ENCODE results near the gene CSTF2T. TPM values are rescaled to one million over a fixed set of nuclear protein-coding genes. Genes with fewer than 3 reads are reported as not detected.
A peak's percentile ranks its signal among the peaks of the same experiment; 100 is the strongest.

The CSTF2T gene, protein sequence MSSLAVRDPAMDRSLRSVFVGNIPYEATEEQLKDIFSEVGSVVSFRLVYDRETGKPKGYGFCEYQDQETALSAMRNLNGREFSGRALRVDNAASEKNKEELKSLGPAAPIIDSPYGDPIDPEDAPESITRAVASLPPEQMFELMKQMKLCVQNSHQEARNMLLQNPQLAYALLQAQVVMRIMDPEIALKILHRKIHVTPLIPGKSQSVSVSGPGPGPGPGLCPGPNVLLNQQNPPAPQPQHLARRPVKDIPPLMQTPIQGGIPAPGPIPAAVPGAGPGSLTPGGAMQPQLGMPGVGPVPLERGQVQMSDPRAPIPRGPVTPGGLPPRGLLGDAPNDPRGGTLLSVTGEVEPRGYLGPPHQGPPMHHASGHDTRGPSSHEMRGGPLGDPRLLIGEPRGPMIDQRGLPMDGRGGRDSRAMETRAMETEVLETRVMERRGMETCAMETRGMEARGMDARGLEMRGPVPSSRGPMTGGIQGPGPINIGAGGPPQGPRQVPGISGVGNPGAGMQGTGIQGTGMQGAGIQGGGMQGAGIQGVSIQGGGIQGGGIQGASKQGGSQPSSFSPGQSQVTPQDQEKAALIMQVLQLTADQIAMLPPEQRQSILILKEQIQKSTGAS
- 26.7 and 28.7 TPM in 2 replicates for total RNA-seq
- long read RNA-seq, full-length matches to known transcripts: 220 of 222 reads
- long read RNA-seq, partial matches to known transcripts: 0 of 222 reads
- long read RNA-seq, other reads (novel, unspliced or antisense): 2 of 222 reads

- H3K27me3 Mint-ChIP-seq: no peaks in the 10 kb centered on the region
- peaks cover 4% of the 10 kb centered on the region for H3K36me3 Mint-ChIP-seq (ENCODE audit: insufficient read depth)
- H3K27ac Mint-ChIP-seq: peak within 1 kb of the TSS; percentile 100
- no peaks in the 10 kb centered on the region for H3K9me3 Mint-ChIP-seq (ENCODE audit: low read depth)
- no peak for TF ChIP-seq CTCF (IDR thresholded peaks at IDR 0.05; ENCODE audit: unreplicated experiment)
- H3K4me1 Mint-ChIP-seq (ENCODE audit: low read depth): peaks cover 31% of the 10 kb centered on the region
- peak; percentile 67 for DNase-seq (ENCODE audit: low spot score, unreplicated experiment)
- H3K4me3 Mint-ChIP-seq (ENCODE audit: low read depth): peak within 1 kb of the TSS; percentile 98
These were observed at the start of gene CSTF2T for GRCh38 chr10:51699475-51700227. CSTF2T (minus strand) TSS chr10:51699595; CDS start chr10:51699549, 46 bp downstream.

DNA sequence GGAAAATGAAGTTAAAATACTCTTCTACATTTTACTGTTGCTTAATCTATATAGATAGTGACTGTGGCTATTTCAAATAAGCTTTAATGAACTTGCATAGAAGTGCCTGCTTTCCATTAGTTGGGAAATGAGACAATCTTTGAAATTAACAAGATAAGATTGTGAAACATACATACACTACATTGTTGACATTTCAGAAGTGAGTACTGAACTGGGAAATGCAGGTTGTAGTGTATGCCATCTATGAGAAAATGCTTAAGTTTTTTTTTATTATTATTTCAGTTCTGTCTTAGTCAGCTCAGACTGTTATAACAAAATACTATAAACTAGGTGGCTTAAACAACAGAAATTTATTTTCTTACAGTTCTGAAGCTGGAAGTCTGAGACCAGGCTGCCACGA, 49.6 kb upstream of the CSTF2T start:
- no peaks in the 10 kb centered on the region for H3K9me3 Mint-ChIP-seq (ENCODE audit: low read depth)
- no peaks in the 10 kb centered on the region for H3K36me3 Mint-ChIP-seq (ENCODE audit: insufficient read depth)
- no peak overlapping the region for H3K27ac Mint-ChIP-seq
- no peak for DNase-seq (ENCODE audit: low spot score, unreplicated experiment)
- H3K4me3 Mint-ChIP-seq (ENCODE audit: low read depth): no peak overlapping the region
- no peak for TF ChIP-seq CTCF (IDR thresholded peaks at IDR 0.05; ENCODE audit: unreplicated experiment)
- peaks cover 2% of the 10 kb centered on the region for H3K4me1 Mint-ChIP-seq (ENCODE audit: low read depth)
- no peaks in the 10 kb centered on the region for H3K27me3 Mint-ChIP-seq

GRCh38 chr10:51747216-51747615, 47.8 kb upstream of the CSTF2T start:
- Mint-ChIP-seq H3K36me3 (ENCODE audit: insufficient read depth) (no peaks in the 10 kb centered on the region), H3K4me3 (ENCODE audit: low read depth) (no peak overlapping the region), H3K27ac (no peak overlapping the region), H3K4me1 (ENCODE audit: low read depth) (no peaks in the 10 kb centered on the region), H3K9me3 (ENCODE audit: low read depth) (no peaks in the 10 kb centered on the region), H3K27me3 (no peaks in the 10 kb centered on the region)
- no peak for DNase-seq (ENCODE audit: low spot score, unreplicated experiment)
- TF ChIP-seq CTCF (IDR thresholded peaks at IDR 0.05; ENCODE audit: unreplicated experiment): no peak

DNA sequence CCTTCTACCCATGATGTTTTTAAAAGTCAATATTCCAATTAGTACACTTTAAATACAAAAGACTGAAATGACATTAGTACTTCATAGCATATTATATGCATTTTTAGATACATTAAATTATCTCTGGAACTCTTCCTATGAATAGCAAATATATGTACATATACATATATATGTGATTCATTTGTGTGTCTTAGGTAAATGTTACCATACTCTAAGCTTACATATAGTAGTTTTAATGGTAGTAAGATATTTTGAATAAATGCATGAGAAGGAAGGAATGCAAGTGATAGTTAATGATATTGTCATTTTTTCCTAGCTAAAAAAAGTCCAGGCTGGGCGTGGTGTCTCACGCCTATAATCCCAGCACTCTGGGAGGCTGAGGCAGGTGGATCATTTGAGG, 46.0 kb upstream of the CSTF2T start:
- no peak for DNase-seq (ENCODE audit: low spot score, unreplicated experiment)
- Mint-ChIP-seq H3K27me3 (no peaks in the 10 kb centered on the region), H3K4me1 (ENCODE audit: low read depth) (peaks cover 1% of the 10 kb centered on the region), H3K4me3 (ENCODE audit: low read depth) (no peak overlapping the region), H3K27ac (no peak overlapping the region), H3K36me3 (ENCODE audit: insufficient read depth) (no peaks in the 10 kb centered on the region), H3K9me3 (ENCODE audit: low read depth) (no peaks in the 10 kb centered on the region)
- no peak for TF ChIP-seq CTCF (IDR thresholded peaks at IDR 0.05; ENCODE audit: unreplicated experiment)
